Hepatocyte (in vitro differentiated cells): ENCODE measurements around the gene TMEM131.

Experiments used
- EZH2 ChIP-seq: fragments of 200-600 bp; sonication (generic); IDR thresholded peaks from 2 replicates; pipeline ENCODE4 v1.6.1; 2016; ENCODE audit warnings: antibody characterized with exemption, mild to moderate bottlenecking, borderline replicate concordance
- TF ChIP-seq, protein P1 (sequence below): fragments of 200-600 bp; sonication (generic); IDR thresholded peaks from 2 replicates; pipeline ENCODE4 v1.5.1; 2016; ENCODE audit warnings: antibody characterized with exemption, mild to moderate bottlenecking; ENCODE audit not compliant: poor library complexity

DNA sequence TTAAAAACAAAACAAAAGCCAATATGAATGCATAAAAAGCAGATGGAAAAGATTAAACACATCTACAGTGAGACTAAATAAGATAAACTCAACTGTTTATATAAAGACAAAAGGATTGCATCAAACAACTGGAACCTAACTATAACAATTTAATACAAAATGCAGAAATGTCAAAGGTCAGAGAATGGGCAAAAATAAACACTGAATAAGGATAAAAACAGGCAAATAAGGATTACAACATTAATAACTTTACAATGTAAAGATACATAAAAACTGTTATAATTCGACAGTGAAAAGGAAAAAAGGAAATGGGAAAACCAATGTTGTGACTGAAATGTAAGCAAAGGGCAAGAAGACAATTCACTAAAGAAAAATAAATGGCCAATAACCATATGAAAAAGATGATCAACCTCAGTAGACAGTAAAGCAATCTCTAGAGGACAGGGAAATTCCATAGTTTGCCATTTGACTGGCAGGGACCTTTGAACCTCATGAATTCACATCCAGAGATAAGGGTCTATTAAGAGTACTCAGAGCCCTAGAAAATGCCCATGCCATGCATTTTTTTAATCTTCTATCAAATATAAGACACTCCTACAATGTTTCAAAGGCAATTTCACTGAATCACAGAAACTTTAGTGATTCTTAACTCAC, 83.7 kb downstream of the TMEM131 start:
- no peak for TF ChIP-seq EZH2
- TF ChIP-seq, protein P1, sequence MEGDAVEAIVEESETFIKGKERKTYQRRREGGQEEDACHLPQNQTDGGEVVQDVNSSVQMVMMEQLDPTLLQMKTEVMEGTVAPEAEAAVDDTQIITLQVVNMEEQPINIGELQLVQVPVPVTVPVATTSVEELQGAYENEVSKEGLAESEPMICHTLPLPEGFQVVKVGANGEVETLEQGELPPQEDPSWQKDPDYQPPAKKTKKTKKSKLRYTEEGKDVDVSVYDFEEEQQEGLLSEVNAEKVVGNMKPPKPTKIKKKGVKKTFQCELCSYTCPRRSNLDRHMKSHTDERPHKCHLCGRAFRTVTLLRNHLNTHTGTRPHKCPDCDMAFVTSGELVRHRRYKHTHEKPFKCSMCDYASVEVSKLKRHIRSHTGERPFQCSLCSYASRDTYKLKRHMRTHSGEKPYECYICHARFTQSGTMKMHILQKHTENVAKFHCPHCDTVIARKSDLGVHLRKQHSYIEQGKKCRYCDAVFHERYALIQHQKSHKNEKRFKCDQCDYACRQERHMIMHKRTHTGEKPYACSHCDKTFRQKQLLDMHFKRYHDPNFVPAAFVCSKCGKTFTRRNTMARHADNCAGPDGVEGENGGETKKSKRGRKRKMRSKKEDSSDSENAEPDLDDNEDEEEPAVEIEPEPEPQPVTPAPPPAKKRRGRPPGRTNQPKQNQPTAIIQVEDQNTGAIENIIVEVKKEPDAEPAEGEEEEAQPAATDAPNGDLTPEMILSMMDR, result no peak
